ENCODE measurements around the gene ATP8A2.

- TF ChIP-seq ZNF274 (IDR thresholded peaks at IDR 0.05; ENCODE audit: low read depth, low read length) = no peak
- TF ChIP-seq YY1 (IDR thresholded peaks at IDR 0.05; ENCODE audit: insufficient read depth, insufficient read length) = no peak
Observed at GRCh38 chr13:25420161-25420560, 48.4 kb downstream of the ATP8A2 start.

Measured in NT2/D1 (cell line).